PC-3 (cell line): ENCODE results near the gene BAZ2B. TPM values are rescaled to one million over a fixed set of nuclear protein-coding genes. Genes with fewer than 3 reads are reported as not detected.

Source experiments
- ATAC-seq: fragments of 200-7000 bp; cut with Tn5 transposase; 2 replicates; pipeline ENCODE4 v1.9.1; 2020; ENCODE audit warnings: mild to moderate bottlenecking, moderate library complexity
- BruUV-seq: library from RNA; stranded (reverse); fragments of 400-500 nt; replicated peaks from 2 replicates; lab custom pipeline; 2021; lab: Mats Ljungman, UMichigan
- CTCF ChIA-PET: fragments of 300-600 bp; sonication (Branson Sonifier 250); formaldehyde crosslinking; loops from one replicate; lab custom pipeline; 2022; ENCODE audit warnings: antibody characterized with exemption; lab: Charles Lee
- POLR2A ChIA-PET: fragments of 300-600 bp; sonication (Branson Sonifier 250); formaldehyde crosslinking; loops from one replicate; lab custom pipeline; 2022; ENCODE audit warnings: antibody characterized with exemption; ENCODE audit not compliant: unreplicated experiment; lab: Charles Lee
- DNase-seq: peaks from one replicate; pipeline ENCODE4 v3.0.0-alpha.2; 2015
- H2AFZ ChIP-seq: fragments of 300-600 bp; sonication (generic); 2 replicates; pipeline ENCODE4 v1.6.0; 2016; ENCODE audit warnings: antibody characterized with exemption, low read length
- H3F3A ChIP-seq: fragments of 300-600 bp; sonication (generic); one replicate; pipeline ENCODE4 v1.6.0; 2017; ENCODE audit warnings: antibody characterized with exemption, low read length, control low read depth, mild to moderate bottlenecking; ENCODE audit not compliant: unreplicated experiment
- H3K27ac ChIP-seq: fragments of 300-600 bp; sonication (generic); 2 replicates; pipeline ENCODE4 v1.5.1; 2016; ENCODE audit warnings: mild to moderate bottlenecking, low read length
- H3K27me3 ChIP-seq: fragments of 300-600 bp; sonication (generic); 2 replicates; pipeline ENCODE4 v1.6.1; 2016; ENCODE audit warnings: low read length, mixed read lengths
- H3K36me3 ChIP-seq: fragments of 300-600 bp; sonication (generic); 2 replicates; pipeline ENCODE4 v1.6.1; 2016; ENCODE audit warnings: low read depth, mixed run types, low read length, mixed read lengths
- H3K4me1 ChIP-seq: fragments of 300-600 bp; sonication (generic); 2 replicates; pipeline ENCODE4 v1.5.1; 2016; ENCODE audit warnings: low read length; ENCODE audit not compliant: insufficient read depth
- H3K4me2 ChIP-seq: fragments of 300-600 bp; sonication (generic); 2 replicates; pipeline ENCODE4 v1.6.0; 2016; ENCODE audit warnings: low read length
- H3K4me3 ChIP-seq: fragments of 300-600 bp; sonication (generic); 2 replicates; pipeline ENCODE4 v1.5.1; 2016; ENCODE audit warnings: mild to moderate bottlenecking, low read length, mixed read lengths
- H3K79me2 ChIP-seq: fragments of 300-600 bp; sonication (generic); 2 replicates; pipeline ENCODE4 v1.6.1; 2017; ENCODE audit warnings: low read length, mixed read lengths
- H3K9ac ChIP-seq: fragments of 300-600 bp; sonication (generic); 2 replicates; pipeline ENCODE4 v1.6.0; 2016; ENCODE audit warnings: mild to moderate bottlenecking, low read length
- H3K9me2 ChIP-seq: fragments of 300-600 bp; sonication (generic); replicated peaks from 2 replicates; pipeline ENCODE4 v1.6.1; 2016; ENCODE audit warnings: mixed run types, low read length, mixed read lengths
- H3K9me3 ChIP-seq: fragments of 300-600 bp; sonication (generic); 2 replicates; pipeline ENCODE4 v1.6.1; 2016; ENCODE audit warnings: low read length, mixed read lengths
- H4K20me1 ChIP-seq: fragments of 300-600 bp; sonication (generic); 2 replicates; pipeline ENCODE4 v1.6.1; 2016; ENCODE audit warnings: low read length, mixed read lengths
- EZH2 ChIP-seq: fragments of 300-600 bp; sonication (generic); IDR thresholded peaks from one replicate; pipeline ENCODE4 v1.6.1; 2017; ENCODE audit warnings: antibody characterized with exemption, mild to moderate bottlenecking, low read length; ENCODE audit not compliant: unreplicated experiment
- EZH2phosphoT487 ChIP-seq: fragments of 300-600 bp; sonication (generic); IDR thresholded peaks from 2 replicates; pipeline ENCODE4 v1.6.1; 2018; ENCODE audit warnings: mild to moderate bottlenecking, antibody characterized with exemption, low read length, borderline replicate concordance
- intact Hi-C: fragments of 100-400 bp; cut with micrococcal nuclease; formaldehyde crosslinking; loops from 2 replicates; pipeline ENCODE4 v1.9.0; 2023
- total RNA-seq: library from RNA; depleted of rRNA; stranded (reverse); fragments of >200 nt; gene quantifications from 2 replicates; pipeline ENCODE4 v1.2.3, GENCODE V29; 2014
- TF ChIP-seq, protein P1 (sequence below): fragments of 300-600 bp; sonication (generic); conservative IDR thresholded peaks from 2 replicates; pipeline ENCODE4 v1.5.1; 2017; ENCODE audit warnings: antibody characterized with exemption, low read depth, mild to moderate bottlenecking, low read length

BAZ2B gene
- total RNA-seq, 1 experiment from 2014 or later, result 19.6 TPM

DNA sequence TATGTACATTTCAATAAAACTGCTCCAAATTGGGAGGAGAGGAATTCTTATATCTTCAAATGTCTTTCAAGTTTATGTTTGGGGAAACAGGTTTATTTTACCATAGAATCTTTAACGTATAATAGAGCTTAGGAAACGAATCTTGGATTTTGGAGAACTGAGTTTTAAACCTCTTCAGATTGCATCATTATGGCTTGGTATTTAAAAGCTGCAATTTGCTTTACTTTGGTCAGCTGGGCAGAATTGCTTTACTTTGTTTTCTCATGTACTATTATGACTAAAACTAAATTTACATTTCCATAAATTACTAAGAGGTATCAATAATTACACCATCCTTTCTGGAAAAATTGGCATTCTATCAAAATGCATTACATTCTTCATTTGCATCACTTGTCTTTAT is 54.6 kb downstream of the BAZ2B start:
- Histone ChIP-seq H3K36me3 (no peaks in the 10 kb centered on the region), H3K27me3 (no peaks in the 10 kb centered on the region), H3K27ac (no peak overlapping the region), H3F3A (no peaks in the 10 kb centered on the region), H3K4me1 (no peaks in the 10 kb centered on the region), H3K9me3 (no peaks in the 10 kb centered on the region), H3K4me2 (no peak overlapping the region), H3K4me3 (no peak overlapping the region), H3K79me2 (no peaks in the 10 kb centered on the region), H2AFZ (no peak overlapping the region), H3K9ac (no peak overlapping the region), H3K9me2 (no peaks in the 10 kb centered on the region), H4K20me1 (no peaks in the 10 kb centered on the region)
- POLR2A ChIA-PET, result interaction anchor here (0.6 kb wide), 1 partner anchor 54 kb away, joined by 12 read pairs; no protein-coding TSS in a partner anchor
- no TSS peak for BruUV-seq
- ATAC-seq (no peak), DNase-seq (no peak)
- TF ChIP-seq, protein P1, sequence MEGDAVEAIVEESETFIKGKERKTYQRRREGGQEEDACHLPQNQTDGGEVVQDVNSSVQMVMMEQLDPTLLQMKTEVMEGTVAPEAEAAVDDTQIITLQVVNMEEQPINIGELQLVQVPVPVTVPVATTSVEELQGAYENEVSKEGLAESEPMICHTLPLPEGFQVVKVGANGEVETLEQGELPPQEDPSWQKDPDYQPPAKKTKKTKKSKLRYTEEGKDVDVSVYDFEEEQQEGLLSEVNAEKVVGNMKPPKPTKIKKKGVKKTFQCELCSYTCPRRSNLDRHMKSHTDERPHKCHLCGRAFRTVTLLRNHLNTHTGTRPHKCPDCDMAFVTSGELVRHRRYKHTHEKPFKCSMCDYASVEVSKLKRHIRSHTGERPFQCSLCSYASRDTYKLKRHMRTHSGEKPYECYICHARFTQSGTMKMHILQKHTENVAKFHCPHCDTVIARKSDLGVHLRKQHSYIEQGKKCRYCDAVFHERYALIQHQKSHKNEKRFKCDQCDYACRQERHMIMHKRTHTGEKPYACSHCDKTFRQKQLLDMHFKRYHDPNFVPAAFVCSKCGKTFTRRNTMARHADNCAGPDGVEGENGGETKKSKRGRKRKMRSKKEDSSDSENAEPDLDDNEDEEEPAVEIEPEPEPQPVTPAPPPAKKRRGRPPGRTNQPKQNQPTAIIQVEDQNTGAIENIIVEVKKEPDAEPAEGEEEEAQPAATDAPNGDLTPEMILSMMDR, result no peak
- TF ChIP-seq EZH2 (no peak), EZH2phosphoT487 (no peak)
- intact Hi-C loops, result no loop called here
- CTCF ChIA-PET, result interaction anchor here (0.5 kb wide), 1 partner anchor 53 kb away, joined by 9 read pairs; no protein-coding TSS in a partner anchor

GRCh38 chr2:159561242-159561641 is 55.1 kb downstream of the BAZ2B start:
- DNase-seq, result no peak
- Histone ChIP-seq H3F3A (no peaks in the 10 kb centered on the region), H3K27me3 (no peaks in the 10 kb centered on the region), H3K9me3 (no peaks in the 10 kb centered on the region), H3K4me1 (no peaks in the 10 kb centered on the region), H3K4me3 (no peak overlapping the region), H3K4me2 (no peak overlapping the region), H3K27ac (no peak overlapping the region), H3K36me3 (no peaks in the 10 kb centered on the region), H2AFZ (no peak overlapping the region), H3K9me2 (no peaks in the 10 kb centered on the region), H4K20me1 (no peaks in the 10 kb centered on the region), H3K79me2 (no peaks in the 10 kb centered on the region), H3K9ac (no peak overlapping the region)
- ChIA-PET POLR2A (no interaction called here), CTCF (no interaction called here)
- intact Hi-C loops, result no loop called here
- TF ChIP-seq, protein P1, result no peak
- no peak for TF ChIP-seq EZH2phosphoT487
- no peak for TF ChIP-seq EZH2
- ATAC-seq, result no peak
- BruUV-seq, result no TSS peak

DNA sequence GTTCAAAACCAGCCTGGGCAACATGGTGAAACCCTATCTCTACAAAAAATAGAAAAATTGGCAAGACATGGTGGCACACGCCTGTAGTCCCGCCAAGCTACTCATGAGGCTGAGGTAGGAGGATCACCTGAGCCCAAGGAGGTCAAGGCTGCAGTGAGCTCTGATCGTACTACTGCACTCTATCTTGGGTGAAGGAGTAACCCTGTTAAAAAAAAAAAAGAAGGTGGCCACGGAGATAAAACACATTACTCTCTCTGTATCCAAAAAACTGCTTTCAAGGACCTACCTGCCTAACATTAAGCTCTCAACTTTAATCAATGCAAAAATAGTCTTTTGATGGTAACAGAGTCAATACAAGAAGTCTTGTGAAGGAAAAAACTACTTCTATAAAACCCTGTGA is 57.3 kb downstream of the BAZ2B start:
- ChIA-PET CTCF (no interaction called here), POLR2A (interaction anchor here (0.6 kb wide), 2 partner anchors 47 to 153 kb away, joined by 4 to 16 read pairs; partner anchors contain the start of gene MARCHF7)
- H3K36me3 ChIP-seq, result no peaks in the 10 kb centered on the region
- BruUV-seq, result no TSS peak
- intact Hi-C loops, result loop anchor here (5.0 kb wide), 1 partner anchor 43 kb away; no protein-coding TSS in a partner anchor
- no peak overlapping the region for H3K9ac ChIP-seq
- no peak overlapping the region for H3K4me2 ChIP-seq
- H3K79me2 ChIP-seq, result no peaks in the 10 kb centered on the region
- ATAC-seq (no peak), DNase-seq (no peak)
- no peaks in the 10 kb centered on the region for H3K27me3 ChIP-seq
- no peak for TF ChIP-seq EZH2
- TF ChIP-seq, protein P1, result no peak
- no peak for TF ChIP-seq EZH2phosphoT487
- no peak overlapping the region for H3K4me3 ChIP-seq
- no peaks in the 10 kb centered on the region for H3F3A ChIP-seq
- no peaks in the 10 kb centered on the region for H3K9me2 ChIP-seq
- H3K4me1 ChIP-seq, result no peaks in the 10 kb centered on the region
- H4K20me1 ChIP-seq, result no peaks in the 10 kb centered on the region
- no peaks in the 10 kb centered on the region for H3K9me3 ChIP-seq
- H2AFZ ChIP-seq, result no peak overlapping the region
- H3K27ac ChIP-seq, result no peak overlapping the region
